ENCODE data around the gene DDAH1.

The DDAH1 gene

GRCh38 chr1:85437139-85437538 lies 27.8 kb downstream of the DDAH1 start:
- no peak for DNase-seq

DNA sequence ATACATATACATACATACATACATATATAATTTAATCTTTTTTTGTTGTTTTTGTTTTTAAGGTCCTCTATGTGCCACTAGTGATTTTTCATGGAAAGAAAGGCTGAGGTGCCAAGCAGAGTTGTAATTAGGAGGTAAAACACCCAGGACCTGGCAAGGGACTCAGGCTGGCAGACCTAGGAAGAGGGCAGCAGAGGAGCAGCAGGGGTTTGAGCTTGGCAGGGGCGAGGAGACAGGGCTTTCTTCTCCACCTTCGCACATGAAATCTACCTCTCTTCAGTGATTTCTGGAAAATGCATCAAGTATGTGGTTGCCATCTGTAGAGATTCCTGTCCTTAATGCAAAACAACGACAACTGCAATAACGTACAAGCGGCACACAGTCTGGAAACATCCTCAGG lies 31.9 kb downstream of the DDAH1 start:
- DNase-seq: no peak

DNA sequence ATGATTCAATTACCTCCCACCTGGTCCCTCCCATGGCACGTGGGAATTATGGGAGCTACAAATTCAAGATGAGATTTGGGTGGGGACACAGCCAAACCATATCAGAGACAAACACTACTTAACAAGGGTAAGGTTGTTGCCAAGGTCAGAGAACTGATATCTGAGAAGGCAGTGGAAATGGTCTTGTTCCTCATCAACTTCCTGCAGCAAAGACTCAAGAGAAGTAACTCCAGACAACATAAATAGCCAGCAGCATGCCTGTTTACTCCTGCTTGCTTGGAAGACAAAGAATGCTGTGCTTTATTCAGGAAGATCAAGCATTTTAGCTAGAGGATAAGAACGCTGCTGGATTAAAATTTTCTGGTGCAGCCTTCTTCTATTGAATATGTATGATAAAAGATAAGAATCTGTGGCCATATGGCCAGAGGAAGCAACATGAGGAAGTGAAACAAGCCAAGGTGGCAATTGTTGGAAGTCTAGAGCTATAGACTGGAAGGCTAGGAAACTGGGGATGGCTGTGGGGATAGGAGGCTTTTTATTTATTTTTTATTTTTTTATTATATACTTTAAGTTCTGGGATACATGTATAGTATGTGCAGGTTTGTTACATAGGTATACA lies 36.4 kb downstream of the DDAH1 start:
- no peak for DNase-seq

DNA sequence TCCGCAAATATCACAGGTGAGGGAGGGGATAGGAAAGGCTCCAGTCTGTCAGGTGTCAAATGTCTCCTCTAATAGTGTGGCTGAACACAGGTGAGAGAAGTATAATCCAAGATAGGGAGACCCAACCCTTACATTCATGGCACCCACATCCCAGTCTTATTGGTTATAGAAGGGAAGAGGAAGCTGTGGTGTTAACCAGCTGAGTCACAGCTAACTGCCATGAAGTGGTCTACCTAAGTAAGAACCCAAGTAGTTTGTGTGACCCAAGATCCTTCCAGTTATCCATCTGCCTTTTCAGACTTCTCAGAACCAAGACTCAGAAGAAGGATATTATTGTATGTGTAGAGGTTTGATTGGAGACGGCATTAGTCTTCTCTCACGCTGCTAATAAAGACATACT lies 37.1 kb downstream of the DDAH1 start:
- no peak for DNase-seq

GRCh38 chr1:85427331-85427730 lies 37.6 kb downstream of the DDAH1 start:
- DNase-seq: no peak

DNA sequence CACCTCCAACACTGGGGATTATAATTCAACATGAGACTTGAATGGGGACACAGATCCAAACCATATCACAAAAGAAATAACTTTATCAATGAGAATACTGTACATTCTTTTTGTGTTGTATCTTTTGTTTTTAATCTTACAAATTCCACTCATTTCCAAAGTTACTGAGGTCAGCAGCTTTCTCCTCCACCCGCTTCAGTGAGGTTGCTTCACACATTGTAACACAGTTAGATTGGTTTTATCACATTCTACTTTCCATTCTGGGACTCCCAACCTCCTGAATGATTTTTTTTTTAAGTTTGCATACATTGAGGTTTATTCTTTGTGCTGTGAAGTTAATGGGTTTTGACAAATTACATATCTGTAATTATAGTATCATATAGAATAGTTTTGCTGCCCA lies 43.8 kb downstream of the DDAH1 start:
- DNase-seq: no peak

DNA sequence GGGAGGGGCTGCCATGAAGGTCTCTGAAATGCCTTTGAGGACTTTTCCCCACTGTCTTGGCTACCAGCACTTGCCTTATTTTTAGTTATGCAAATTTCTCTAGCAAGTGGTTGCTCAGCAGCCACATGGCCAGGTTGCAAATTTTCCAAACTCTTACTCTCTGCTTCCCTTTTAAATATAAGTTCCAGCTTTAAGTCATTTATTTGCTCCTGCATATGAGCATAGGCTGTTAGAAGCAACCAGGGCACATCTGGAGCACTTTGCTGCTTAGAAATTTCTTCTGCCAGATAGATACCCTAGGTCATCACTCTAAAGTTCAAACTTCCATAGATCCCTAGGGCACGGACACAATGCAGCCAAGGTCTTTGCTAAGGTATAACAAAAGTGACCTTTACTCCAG lies 44.8 kb downstream of the DDAH1 start:
- DNase-seq: no peak

DNA sequence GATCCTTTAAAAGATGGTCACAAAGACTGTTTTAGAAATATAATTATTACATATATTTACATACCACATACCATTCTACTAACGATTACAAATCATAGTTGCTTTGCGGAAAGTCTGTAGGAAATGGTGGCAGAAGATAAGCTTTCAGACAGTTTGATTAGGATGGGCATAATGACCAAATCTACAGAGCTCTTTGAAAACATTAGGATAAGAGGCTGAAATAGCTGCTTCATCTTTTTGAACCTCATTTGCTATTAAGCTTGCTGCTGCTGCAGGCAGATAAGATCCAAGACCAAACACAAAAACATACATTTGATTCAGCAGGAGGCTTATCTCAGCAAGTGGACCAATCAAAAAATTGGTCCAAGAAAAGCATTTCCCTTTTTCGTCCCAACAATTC lies 47.1 kb downstream of the DDAH1 start:
- no peak for DNase-seq

GRCh38 chr1:85417017-85417416 lies 47.9 kb downstream of the DDAH1 start:
- DNase-seq: no peak

DNA sequence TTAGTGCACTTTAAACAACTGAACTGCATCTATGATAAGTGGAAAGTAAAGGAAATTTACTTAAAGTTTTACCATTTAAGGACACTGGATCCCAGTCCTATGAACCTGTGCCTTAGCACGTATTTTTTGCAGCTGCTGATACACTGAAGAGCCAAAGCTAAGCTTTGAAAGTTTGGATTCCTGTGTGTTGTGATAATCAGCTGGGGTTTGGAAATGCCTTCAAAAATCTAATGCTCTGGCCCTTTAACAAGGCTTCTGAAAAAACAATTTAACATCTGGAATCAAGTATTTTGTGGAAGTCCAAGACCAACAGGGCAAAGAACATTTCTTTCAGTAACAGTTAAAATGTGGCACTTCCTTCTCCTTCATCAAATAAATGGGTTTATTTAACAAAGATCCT lies 51.8 kb downstream of the DDAH1 start:
- DNase-seq: no peak

DNA sequence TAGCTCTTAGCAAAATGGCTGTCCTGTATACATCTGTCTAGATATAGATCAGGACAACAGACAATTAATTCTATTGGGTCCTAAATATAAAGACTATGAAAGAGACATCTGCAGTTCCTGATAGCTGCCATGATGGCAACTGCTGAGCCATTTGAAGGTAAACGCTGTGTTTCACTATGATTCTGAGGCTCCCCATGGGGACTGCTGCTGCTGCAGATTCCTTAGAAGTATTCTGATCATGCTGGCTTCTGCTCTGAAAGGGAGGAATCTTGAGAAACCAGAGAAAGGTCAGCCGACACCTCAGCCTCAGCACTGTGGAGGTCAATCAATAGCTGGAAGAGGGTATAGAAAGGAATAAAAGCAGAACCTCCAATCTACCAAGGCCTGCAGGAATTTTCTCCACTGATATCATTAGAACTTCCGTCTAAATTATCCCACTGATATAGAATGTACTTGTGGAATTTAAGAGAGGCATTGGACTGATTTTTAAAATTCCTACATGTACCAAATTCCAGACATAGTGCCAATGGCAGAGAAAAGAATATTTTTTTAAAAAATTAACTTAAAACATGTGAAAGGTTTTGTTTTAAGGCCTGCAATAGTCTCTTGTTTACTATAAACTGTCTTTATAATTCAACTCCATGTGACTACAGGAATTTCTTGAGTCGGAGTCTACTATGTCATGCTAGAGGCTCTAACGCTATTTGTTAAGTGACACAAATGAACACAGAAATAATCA lies 53.2 kb downstream of the DDAH1 start:
- DNase-seq: no peak

- no peak for DNase-seq
Observed at GRCh38 chr1:85409516-85409915, 55.4 kb downstream of the DDAH1 start.

GRCh38 chr1:85407746-85408377 lies 57.1 kb downstream of the DDAH1 start:
- no peak for DNase-seq

- DNase-seq: no peak
Observed at GRCh38 chr1:85406887-85407533, 57.9 kb downstream of the DDAH1 start.

GRCh38 chr1:85406081-85406480 lies 58.9 kb downstream of the DDAH1 start:
- no peak for DNase-seq

- no peak for DNase-seq
Observed at GRCh38 chr1:85404408-85404807, 60.6 kb downstream of the DDAH1 start.

DNA sequence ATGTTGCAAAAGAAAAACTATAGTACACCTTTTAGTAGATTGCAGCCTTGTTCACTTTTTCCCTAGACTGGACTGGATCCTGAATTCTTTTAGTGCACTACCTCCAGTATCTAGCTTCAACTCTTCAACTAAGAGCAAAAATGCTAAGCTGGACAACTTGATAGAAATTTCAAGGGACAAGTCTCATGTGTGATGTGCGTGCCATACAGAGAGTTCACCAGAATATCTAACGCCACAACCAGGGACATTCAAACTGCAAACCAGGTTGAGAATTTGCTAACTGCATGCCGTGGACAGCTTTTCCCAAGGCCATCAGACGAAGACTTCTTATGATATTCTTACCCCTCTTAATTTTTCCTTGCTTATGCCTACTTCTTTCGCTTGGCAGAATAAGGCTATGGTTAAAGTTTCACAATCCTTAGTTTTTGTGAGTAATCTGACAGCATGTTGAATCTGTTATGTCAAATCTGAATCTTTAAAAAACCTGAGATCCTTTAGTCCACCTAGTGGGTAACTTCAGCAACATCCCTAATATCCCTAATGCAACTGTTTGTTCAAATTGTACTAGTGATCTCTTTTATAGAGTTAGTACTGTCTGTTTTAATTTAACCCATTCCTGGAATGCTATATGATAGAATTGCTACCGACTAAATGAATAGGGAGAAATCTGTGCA lies 66.4 kb downstream of the DDAH1 start:
- DNase-seq: no peak

- DNase-seq: no peak
Observed at GRCh38 chr1:85397490-85398032, 67.4 kb downstream of the DDAH1 start.

- DNase-seq: no peak
Observed at GRCh38 chr1:85396194-85396593, 68.8 kb downstream of the DDAH1 start.

DNA sequence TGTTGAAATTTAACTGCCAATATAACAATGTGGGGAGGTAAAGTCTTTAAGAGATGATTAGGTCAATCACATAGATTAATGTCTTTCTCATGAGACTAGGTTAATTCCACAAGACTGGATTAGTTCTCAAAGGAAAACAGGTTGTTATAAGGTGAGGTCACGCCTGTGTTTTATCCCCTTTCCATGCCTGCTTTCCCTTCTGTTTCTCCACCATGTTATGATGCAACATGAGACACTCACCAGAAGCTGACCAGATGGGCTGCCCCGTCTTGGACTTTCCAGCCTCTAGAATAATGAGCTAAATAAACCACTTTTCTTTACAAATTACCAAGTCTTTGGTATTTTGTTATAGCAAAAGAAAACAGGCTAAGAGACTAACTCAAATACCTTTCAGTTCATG lies 70.8 kb downstream of the DDAH1 start:
- DNase-seq: no peak

- no peak for DNase-seq
Observed at GRCh38 chr1:85393490-85393889, 71.5 kb downstream of the DDAH1 start.

DNA sequence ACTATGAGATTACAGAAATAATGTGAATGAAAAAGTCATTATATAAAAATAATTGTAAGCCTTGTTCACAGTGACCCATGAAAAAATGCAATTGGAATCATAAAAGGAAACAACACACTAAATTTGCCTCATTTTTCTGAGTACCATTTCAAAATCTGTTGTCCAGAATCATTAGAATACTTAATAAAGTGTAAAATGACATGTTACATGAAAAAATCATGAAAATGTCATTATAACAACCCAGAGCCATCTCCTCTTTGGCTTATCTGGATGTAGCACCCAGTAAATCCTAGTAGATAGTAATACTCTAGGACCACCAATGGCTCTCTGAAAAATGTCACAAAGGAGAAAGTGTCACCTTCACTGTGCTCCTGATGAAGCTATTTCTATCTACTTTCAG lies 76.5 kb downstream of the DDAH1 start:
- no peak for DNase-seq

DNA sequence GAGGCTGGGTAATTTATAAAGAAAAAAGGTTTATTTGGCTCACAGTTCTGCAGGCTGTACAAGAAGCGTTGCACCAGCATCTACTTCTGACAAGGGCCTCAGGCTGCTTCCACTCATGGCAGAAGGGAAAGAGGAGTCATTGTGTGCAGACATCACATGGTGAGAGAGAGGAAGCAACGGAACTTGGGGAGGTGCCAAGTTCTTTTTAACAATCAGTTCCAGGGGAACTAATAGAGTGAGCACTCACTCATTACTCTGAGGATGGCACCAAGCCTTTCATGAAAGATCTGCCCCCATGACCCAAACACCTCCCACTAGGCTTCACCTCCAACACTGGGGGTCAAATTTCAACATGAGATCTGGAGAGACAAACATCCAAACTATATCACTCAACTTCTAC lies 77.2 kb downstream of the DDAH1 start:
- no peak for DNase-seq

Measured in cortex of kidney (tissue), 1 donor.